Neural cell (in vitro differentiated cells): ENCODE data around the gene ELFN1.

Source experiments
- EP300 ChIP-seq: fragments of 450-650 bp; conservative IDR thresholded peaks from 2 replicates; pipeline ENCODE4 v1.6.1; 2014; ENCODE audit warnings: antibody characterized with exemption, mild to moderate bottlenecking, moderate library complexity; ENCODE audit not compliant: poor library complexity, severe bottlenecking
- EZH2 ChIP-seq: fragments of 200-600, 300-800 bp; shearing (Covaris generic), sonication (generic); IDR thresholded peaks from 2 replicates; pipeline ENCODE4 v1.6.1; 2014; ENCODE audit warnings: antibody characterized with exemption, low read length, borderline replicate concordance, mild to moderate bottlenecking; ENCODE audit not compliant: insufficient read depth, poor library complexity, severe bottlenecking
- POLR2AphosphoS5 ChIP-seq: IDR thresholded peaks from 2 replicates; pipeline ENCODE4 v1.6.1; 2012
- RAD21 ChIP-seq: fragments of 450-650 bp; conservative IDR thresholded peaks from 2 replicates; pipeline ENCODE4 v1.6.1; 2014; ENCODE audit warnings: antibody characterized with exemption, mild to moderate bottlenecking, moderate library complexity
- TAF1 ChIP-seq: IDR thresholded peaks from 2 replicates; pipeline ENCODE4 v1.6.1; 2012; ENCODE audit warnings: low read depth
- TF ChIP-seq, protein P1 (sequence below): fragments of 450-650 bp; IDR thresholded peaks from 2 replicates; pipeline ENCODE4 v1.5.1; 2014; ENCODE audit warnings: antibody characterized with exemption, mild to moderate bottlenecking, moderate library complexity; ENCODE audit not compliant: poor library complexity, severe bottlenecking

DNA sequence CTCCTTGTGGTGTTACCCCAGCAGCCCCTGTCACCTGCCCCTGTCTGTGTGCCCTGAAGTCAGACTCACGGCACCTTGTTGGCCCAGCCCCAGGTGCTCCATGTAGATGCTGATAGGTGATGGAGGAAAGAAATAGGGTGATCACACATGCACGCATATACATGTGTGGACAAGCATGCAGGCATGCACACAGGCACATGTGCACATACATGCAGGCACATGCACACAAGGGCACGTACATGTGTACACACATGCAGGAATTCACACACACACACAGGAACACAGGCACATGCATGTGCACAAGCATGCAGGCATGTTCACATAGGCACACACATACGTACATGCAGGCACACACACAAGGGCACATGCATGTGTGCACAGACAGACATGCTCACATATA lies 16.6 kb upstream of the ELFN1 start:
- TF ChIP-seq, protein P1, sequence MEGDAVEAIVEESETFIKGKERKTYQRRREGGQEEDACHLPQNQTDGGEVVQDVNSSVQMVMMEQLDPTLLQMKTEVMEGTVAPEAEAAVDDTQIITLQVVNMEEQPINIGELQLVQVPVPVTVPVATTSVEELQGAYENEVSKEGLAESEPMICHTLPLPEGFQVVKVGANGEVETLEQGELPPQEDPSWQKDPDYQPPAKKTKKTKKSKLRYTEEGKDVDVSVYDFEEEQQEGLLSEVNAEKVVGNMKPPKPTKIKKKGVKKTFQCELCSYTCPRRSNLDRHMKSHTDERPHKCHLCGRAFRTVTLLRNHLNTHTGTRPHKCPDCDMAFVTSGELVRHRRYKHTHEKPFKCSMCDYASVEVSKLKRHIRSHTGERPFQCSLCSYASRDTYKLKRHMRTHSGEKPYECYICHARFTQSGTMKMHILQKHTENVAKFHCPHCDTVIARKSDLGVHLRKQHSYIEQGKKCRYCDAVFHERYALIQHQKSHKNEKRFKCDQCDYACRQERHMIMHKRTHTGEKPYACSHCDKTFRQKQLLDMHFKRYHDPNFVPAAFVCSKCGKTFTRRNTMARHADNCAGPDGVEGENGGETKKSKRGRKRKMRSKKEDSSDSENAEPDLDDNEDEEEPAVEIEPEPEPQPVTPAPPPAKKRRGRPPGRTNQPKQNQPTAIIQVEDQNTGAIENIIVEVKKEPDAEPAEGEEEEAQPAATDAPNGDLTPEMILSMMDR = no peak
- no peak for TF ChIP-seq POLR2AphosphoS5
- TF ChIP-seq EZH2 = no peak
- no peak for TF ChIP-seq RAD21
- TF ChIP-seq TAF1 = no peak
- TF ChIP-seq EP300 = no peak
